ENCODE data around the gene IGFBP3. TPM values are rescaled to one million over a fixed set of nuclear protein-coding genes. Genes with fewer than 3 reads are reported as not detected.

IGFBP3 gene
- total RNA-seq, 2 experiments from 2014 or later = 8.0 to 10.0 TPM

GRCh38 chr7:45898222-45898621 is 22.9 kb downstream of the IGFBP3 start:
- Histone ChIP-seq H3K27ac (ENCODE audit: low read depth in 1 of 2, low read length in 2 of 2) (no peak overlapping the region), H3K4me1 (ENCODE audit: insufficient read depth, low read length) (no peaks in the 10 kb centered on the region), H3K27me3 (ENCODE audit: control insufficient read depth in 1 of 2, insufficient read depth in 2 of 2, low read length in 2 of 2) (peaks cover 12 to 20% of the 10 kb centered on the region in 2 experiments), H3K4me3 (ENCODE audit: low read length) (no peak overlapping the region), H3K36me3 (ENCODE audit: insufficient read depth, low read length) (no peaks in the 10 kb centered on the region), H3K9me3 (ENCODE audit: control insufficient read depth in 1 of 2, insufficient read depth in 1 of 2, low read length in 2 of 2) (peaks cover 0 to 3% of the 10 kb centered on the region in 2 experiments)
- peaks cover 75% of the 10 kb centered on the region for H3K27me3 Mint-ChIP-seq
- H3K36me3 Mint-ChIP-seq (ENCODE audit: low read depth) = no peaks in the 10 kb centered on the region
- POLR2A ChIA-PET = no interaction called here
- CTCF ChIA-PET = no interaction called here
- no peak for TF ChIP-seq CTCF (IDR thresholded peaks at IDR 0.05)
- DNase-seq (no peak), ATAC-seq (ENCODE audit: poor library complexity) (no peak)
- H3K4me3 Mint-ChIP-seq = no peak overlapping the region
- intact Hi-C loops (cut with DNase I, micrococcal nuclease) = no loop called here
- no peaks in the 10 kb centered on the region for H3K9me3 Mint-ChIP-seq
- no peaks in the 10 kb centered on the region for H3K4me1 Mint-ChIP-seq (ENCODE audit: low read depth)
- H3K27ac Mint-ChIP-seq = no peak overlapping the region

- Histone ChIP-seq H3K4me3 (ENCODE audit: low read length) (no peak overlapping the region), H3K9me3 (ENCODE audit: control insufficient read depth in 1 of 2, insufficient read depth in 1 of 2, low read length in 2 of 2) (no peaks in the 10 kb centered on the region), H3K27me3 (ENCODE audit: control insufficient read depth in 1 of 2, insufficient read depth in 2 of 2, low read length in 2 of 2) (peaks cover 13 to 20% of the 10 kb centered on the region in 2 experiments), H3K4me1 (ENCODE audit: insufficient read depth, low read length) (no peaks in the 10 kb centered on the region), H3K27ac (ENCODE audit: low read depth in 1 of 2, low read length in 2 of 2) (no peak overlapping the region), H3K36me3 (ENCODE audit: insufficient read depth, low read length) (no peaks in the 10 kb centered on the region)
- Mint-ChIP-seq H3K9me3 (no peaks in the 10 kb centered on the region), H3K27me3 (peaks cover 84% of the 10 kb centered on the region), H3K4me3 (no peak overlapping the region), H3K27ac (no peak overlapping the region), H3K36me3 (ENCODE audit: low read depth) (no peaks in the 10 kb centered on the region), H3K4me1 (ENCODE audit: low read depth) (no peaks in the 10 kb centered on the region)
- DNase-seq (no peak), ATAC-seq (ENCODE audit: poor library complexity) (no peak)
- TF ChIP-seq CTCF (IDR thresholded peaks at IDR 0.05) = no peak
- intact Hi-C loops (cut with DNase I, micrococcal nuclease) = no loop called here
- CTCF ChIA-PET = no interaction called here
- POLR2A ChIA-PET = no interaction called here
Observed at GRCh38 chr7:45897042-45897690, 23.9 kb downstream of the IGFBP3 start.

GRCh38 chr7:45894665-45895062 is 26.4 kb downstream of the IGFBP3 start:
- H3K9me3 Mint-ChIP-seq = no peaks in the 10 kb centered on the region
- no peak overlapping the region for H3K27ac ChIP-seq (ENCODE audit: low read depth in 1 of 2, low read length in 2 of 2)
- no peaks in the 10 kb centered on the region for H3K4me1 Mint-ChIP-seq (ENCODE audit: low read depth)
- TF ChIP-seq CTCF (IDR thresholded peaks at IDR 0.05) = no peak
- H3K9me3 ChIP-seq (ENCODE audit: control insufficient read depth in 1 of 2, insufficient read depth in 1 of 2, low read length in 2 of 2) = no peaks in the 10 kb centered on the region
- H3K27ac Mint-ChIP-seq = no peak overlapping the region
- H3K4me3 ChIP-seq (ENCODE audit: low read length) = no peak overlapping the region
- no peak overlapping the region for H3K4me3 Mint-ChIP-seq
- H3K36me3 ChIP-seq (ENCODE audit: insufficient read depth, low read length) = no peaks in the 10 kb centered on the region
- DNase-seq = no peak
- ChIA-PET CTCF (no interaction called here), POLR2A (no interaction called here)
- no peaks in the 10 kb centered on the region for H3K36me3 Mint-ChIP-seq (ENCODE audit: low read depth)
- peaks cover 80% of the 10 kb centered on the region for H3K27me3 Mint-ChIP-seq
- ATAC-seq (ENCODE audit: poor library complexity) = no peak
- H3K4me1 ChIP-seq (ENCODE audit: insufficient read depth, low read length) = no peaks in the 10 kb centered on the region
- H3K27me3 ChIP-seq (ENCODE audit: control insufficient read depth in 1 of 2, insufficient read depth in 2 of 2, low read length in 2 of 2) = peaks cover 16 to 27% of the 10 kb centered on the region in 2 experiments
- intact Hi-C loops (cut with DNase I, micrococcal nuclease) = no loop called here
